Astrocyte of the spinal cord (primary cell): Measurements from ENCODE around the gene MEF2A.

Experiments
- DNase-seq: peaks from one replicate; pipeline ENCODE4 v3.0.0; 2011; ENCODE audit warnings: low read depth, low spot score
- H3K4me3 ChIP-seq: 2 replicates; pipeline ENCODE4 v1.5.1; 2011; ENCODE audit warnings: low read depth, mild to moderate bottlenecking, low read length, moderate library complexity
- CTCF ChIP-seq: IDR thresholded peaks from 2 replicates; pipeline ENCODE4 v1.5.1; 2012; ENCODE audit warnings: low read depth, mild to moderate bottlenecking, low read length, inconsistent platforms
- in situ Hi-C: cut with HindIII; loops from 2 replicates; pipeline ENCODE4 v1.10.0; 2017; ENCODE audit warnings: low sequenced_read_pairs

Gene MEF2A

GRCh38 chr15:99582508-99582960 lies 16.8 kb downstream of the MEF2A start:
- no peak overlapping the region for H3K4me3 ChIP-seq
- no peak for TF ChIP-seq CTCF
- in situ Hi-C loops: no loop called here

GRCh38 chr15:99584081-99584600 lies 18.4 kb downstream of the MEF2A start:
- TF ChIP-seq CTCF: no peak
- no peak for DNase-seq
- in situ Hi-C loops: no loop called here
- H3K4me3 ChIP-seq: no peak overlapping the region

More at GRCh38 chr15:99582508-99582960, 16.8 kb downstream of the MEF2A start:
- DNase-seq: no peak

DNA sequence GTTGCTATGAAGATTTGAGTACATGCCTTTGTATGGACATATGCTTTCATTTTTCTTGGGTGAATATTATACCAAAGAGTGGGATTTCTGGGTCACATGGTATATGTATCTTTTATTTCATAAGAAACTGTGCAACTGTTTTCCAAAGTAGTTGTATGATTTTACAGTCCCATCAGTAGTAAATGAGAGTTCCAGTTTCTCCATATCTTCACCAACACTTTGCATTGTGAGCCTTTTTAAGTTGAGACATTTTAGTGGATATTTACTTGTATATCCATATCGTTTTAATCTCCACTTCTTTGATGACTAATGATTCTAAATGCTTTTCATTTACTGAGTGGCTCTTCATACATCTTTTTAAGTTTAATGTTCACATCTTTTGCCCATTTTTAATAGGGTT lies 20.3 kb downstream of the MEF2A start:
- no peak for TF ChIP-seq CTCF
- in situ Hi-C loops: no loop called here
- H3K4me3 ChIP-seq: no peak overlapping the region
- DNase-seq: no peak

DNA sequence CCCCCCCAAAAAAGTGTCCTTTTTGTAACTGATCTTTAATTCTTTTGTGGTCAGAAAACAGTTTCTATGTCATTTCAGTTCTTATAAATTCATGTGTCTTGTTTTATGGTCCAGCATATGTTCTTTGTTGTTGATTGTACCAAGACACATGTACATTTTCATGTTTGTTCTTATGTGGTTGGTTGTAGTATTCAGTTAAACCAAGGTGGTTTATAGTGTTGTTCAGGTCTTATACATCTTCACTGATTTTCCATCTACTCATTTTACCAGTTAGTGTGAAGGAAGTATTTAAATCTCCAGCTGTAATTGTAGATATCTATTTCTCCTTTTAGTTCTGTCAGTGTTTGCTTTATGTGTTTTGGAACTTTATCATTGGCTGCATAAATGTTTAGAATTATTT lies 24.0 kb downstream of the MEF2A start:
- no peak overlapping the region for H3K4me3 ChIP-seq
- TF ChIP-seq CTCF: no peak
- in situ Hi-C loops: no loop called here
- no peak for DNase-seq

- in situ Hi-C loops: no loop called here
- TF ChIP-seq CTCF: no peak
- no peak overlapping the region for H3K4me3 ChIP-seq
- no peak for DNase-seq
Observed at GRCh38 chr15:99590913-99591646, 25.3 kb downstream of the MEF2A start.

GRCh38 chr15:99592145-99592791 lies 26.5 kb downstream of the MEF2A start:
- H3K4me3 ChIP-seq: no peak overlapping the region
- in situ Hi-C loops: no loop called here
- peak; percentile 56 for DNase-seq
- TF ChIP-seq CTCF: no peak
